ENCODE results near the gene TEX101.
A peak's percentile ranks its signal among the peaks of the same experiment; 100 is the strongest.

TEX101 gene

DNA sequence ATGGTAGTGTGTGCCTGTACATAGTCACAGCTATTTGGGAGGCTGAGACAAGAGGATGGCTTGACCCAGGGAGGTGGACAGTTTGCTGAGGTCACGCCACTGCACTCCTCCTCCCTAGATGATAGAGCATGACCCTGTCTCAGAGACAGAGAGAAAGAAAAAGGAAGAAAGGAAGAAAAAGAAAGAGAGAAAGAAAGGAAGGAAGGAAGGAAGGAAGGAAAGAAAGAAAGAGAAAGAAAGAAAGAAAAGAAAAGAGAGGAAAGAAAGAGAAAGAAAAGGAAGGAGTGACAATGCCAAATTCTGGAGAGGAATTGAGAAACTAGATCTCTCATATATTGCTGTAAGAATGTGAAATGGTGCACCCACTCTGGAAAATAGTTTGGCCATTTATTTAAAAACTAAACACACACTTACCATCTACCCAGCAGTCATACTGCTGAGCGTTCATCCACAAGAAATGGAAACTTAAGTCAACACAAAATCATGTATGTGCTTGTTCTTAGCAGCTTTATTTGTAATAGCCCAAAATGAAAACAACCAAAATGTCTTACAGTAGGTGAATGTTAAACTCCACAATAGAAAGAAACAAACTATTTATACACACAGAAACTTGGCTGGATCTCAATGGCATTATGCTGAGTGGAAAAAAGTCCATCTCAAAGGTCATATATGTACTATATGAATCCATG is 7.5 kb downstream of the TEX101 start (continued):
- TF ChIP-seq KLF7 (tag by site-specific recombination; IDR thresholded peaks at IDR 0.05; ENCODE audit: borderline replicate concordance) (no peak), REPIN1 (tag by site-specific recombination; IDR thresholded peaks at IDR 0.05; ENCODE audit: low read depth) (no peak), ZNF664 (tag by site-specific recombination; IDR thresholded peaks at IDR 0.05) (peak; percentile 52; the same call in 1 of the 2 replicates), ZNF248 (tag by site-specific recombination; IDR thresholded peaks at IDR 0.05) (peak; percentile 55; the same call in 1 of the 2 replicates)
- TF ChIP-seq, protein P1, sequence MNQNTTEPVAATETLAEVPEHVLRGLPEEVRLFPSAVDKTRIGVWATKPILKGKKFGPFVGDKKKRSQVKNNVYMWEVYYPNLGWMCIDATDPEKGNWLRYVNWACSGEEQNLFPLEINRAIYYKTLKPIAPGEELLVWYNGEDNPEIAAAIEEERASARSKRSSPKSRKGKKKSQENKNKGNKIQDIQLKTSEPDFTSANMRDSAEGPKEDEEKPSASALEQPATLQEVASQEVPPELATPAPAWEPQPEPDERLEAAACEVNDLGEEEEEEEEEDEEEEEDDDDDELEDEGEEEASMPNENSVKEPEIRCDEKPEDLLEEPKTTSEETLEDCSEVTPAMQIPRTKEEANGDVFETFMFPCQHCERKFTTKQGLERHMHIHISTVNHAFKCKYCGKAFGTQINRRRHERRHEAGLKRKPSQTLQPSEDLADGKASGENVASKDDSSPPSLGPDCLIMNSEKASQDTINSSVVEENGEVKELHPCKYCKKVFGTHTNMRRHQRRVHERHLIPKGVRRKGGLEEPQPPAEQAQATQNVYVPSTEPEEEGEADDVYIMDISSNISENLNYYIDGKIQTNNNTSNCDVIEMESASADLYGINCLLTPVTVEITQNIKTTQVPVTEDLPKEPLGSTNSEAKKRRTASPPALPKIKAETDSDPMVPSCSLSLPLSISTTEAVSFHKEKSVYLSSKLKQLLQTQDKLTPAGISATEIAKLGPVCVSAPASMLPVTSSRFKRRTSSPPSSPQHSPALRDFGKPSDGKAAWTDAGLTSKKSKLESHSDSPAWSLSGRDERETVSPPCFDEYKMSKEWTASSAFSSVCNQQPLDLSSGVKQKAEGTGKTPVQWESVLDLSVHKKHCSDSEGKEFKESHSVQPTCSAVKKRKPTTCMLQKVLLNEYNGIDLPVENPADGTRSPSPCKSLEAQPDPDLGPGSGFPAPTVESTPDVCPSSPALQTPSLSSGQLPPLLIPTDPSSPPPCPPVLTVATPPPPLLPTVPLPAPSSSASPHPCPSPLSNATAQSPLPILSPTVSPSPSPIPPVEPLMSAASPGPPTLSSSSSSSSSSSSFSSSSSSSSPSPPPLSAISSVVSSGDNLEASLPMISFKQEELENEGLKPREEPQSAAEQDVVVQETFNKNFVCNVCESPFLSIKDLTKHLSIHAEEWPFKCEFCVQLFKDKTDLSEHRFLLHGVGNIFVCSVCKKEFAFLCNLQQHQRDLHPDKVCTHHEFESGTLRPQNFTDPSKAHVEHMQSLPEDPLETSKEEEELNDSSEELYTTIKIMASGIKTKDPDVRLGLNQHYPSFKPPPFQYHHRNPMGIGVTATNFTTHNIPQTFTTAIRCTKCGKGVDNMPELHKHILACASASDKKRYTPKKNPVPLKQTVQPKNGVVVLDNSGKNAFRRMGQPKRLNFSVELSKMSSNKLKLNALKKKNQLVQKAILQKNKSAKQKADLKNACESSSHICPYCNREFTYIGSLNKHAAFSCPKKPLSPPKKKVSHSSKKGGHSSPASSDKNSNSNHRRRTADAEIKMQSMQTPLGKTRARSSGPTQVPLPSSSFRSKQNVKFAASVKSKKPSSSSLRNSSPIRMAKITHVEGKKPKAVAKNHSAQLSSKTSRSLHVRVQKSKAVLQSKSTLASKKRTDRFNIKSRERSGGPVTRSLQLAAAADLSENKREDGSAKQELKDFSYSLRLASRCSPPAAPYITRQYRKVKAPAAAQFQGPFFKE (tag by site-specific recombination; IDR thresholded peaks at IDR 0.05; ENCODE audit: borderline replicate concordance) = no peak

DNA sequence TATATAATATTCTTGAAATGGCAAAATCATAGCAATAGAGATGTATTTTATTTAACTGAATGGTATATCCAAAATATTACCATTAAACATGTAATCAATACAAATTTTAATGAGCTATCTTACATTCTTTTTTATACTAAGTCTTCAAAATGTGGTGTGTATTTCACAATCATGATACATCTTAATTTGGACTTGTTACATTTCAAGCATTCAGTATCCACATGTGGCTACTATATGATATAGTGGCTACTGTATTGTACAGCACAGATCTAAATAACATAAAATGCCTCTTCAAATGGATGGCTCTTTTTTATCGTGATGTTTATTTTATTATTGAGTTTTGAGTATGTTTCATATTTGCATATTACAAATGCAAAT is 8.0 kb downstream of the TEX101 start:
- TF ChIP-seq ZBTB20 (tag by site-specific recombination; IDR thresholded peaks at IDR 0.05) (no peak), SCRT2 (tag by site-specific recombination; IDR thresholded peaks at IDR 0.05) (0 out of 2 replicates have a peak, but pooled peaks have one; percentile 30), ZNF664 (tag by site-specific recombination; IDR thresholded peaks at IDR 0.05) (0 out of 2 replicates have a peak, but pooled peaks have one; percentile 1)
- CTCF ChIA-PET = interaction anchor here (0.7 to 12.7 kb wide), 7 partner anchors 12 to 171 kb away, joined by 3 to 217 read pairs (median 4); no protein-coding TSS in a partner anchor
- peaks cover 12% of the 10 kb centered on the region for H3K4me1 ChIP-seq (ENCODE audit: control insufficient read depth, insufficient read depth, low read length)
- H3K27ac ChIP-seq (ENCODE audit: extremely low read depth, low read depth, low read length) = no peak overlapping the region
- H3K36me3 ChIP-seq (ENCODE audit: control insufficient read depth in 2 of 2, insufficient read depth in 1 of 2, low read length in 2 of 2) = 0 out of 3 replicates have a peak, but pooled peaks cover 0 to 3% of the 10 kb centered on the region in 2 experiments
- H3K9me3 ChIP-seq (ENCODE audit: control insufficient read depth, insufficient read depth, low read depth, low read length) = no peaks in the 10 kb centered on the region; the same call in 1 of the 2 replicates
- POLR2A ChIA-PET = no interaction called here
- H3K4me3 ChIP-seq (ENCODE audit: low read depth, low read length) = no peak overlapping the region

DNA sequence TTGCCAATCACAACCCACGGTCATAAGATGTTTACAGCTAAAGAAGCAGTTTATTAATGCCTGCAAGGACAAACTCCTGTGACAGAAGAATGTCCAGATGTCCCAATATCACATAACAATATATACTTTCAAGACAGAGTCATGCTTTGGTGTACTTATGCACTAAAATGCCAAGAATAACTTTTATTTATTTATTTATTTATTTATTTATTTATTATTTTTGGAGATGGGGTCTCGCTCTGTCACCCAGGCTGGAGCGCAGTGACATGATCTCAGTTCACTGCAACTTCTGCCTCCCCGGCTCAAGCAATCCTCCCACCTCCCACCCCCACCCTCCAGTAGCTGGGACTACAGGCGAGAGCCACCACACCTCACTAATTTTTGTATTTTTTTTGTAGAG is 9.1 kb downstream of the TEX101 start:
- Histone ChIP-seq H3K4me3 (ENCODE audit: low read depth, low read length) (no peak overlapping the region), H3K9me3 (ENCODE audit: control insufficient read depth, insufficient read depth, low read depth, low read length) (no peaks in the 10 kb centered on the region; the same call in 1 of the 2 replicates), H3K36me3 (ENCODE audit: control insufficient read depth in 2 of 2, insufficient read depth in 1 of 2, low read length in 2 of 2) (0 out of 3 replicates have a peak, but pooled peaks cover 0 to 3% of the 10 kb centered on the region in 2 experiments), H3K4me1 (ENCODE audit: control insufficient read depth, insufficient read depth, low read length) (peaks cover 12% of the 10 kb centered on the region), H3K27ac (ENCODE audit: extremely low read depth, low read depth, low read length) (no peak overlapping the region)
- POLR2A ChIA-PET = no interaction called here
- CTCF ChIA-PET = interaction anchor here (0.6 to 12.7 kb wide), 8 partner anchors 11 to 364 kb away, joined by 3 to 217 read pairs (median 4); no protein-coding TSS in a partner anchor
- TF ChIP-seq ZNF571 (tag by site-specific recombination; IDR thresholded peaks at IDR 0.05) (no peak), ZNF785 (tag by site-specific recombination; IDR thresholded peaks at IDR 0.05) (no peak), ZNF416 (tag by site-specific recombination; IDR thresholded peaks at IDR 0.05) (no peak), ZNF433 (tag by site-specific recombination; IDR thresholded peaks at IDR 0.05; ENCODE audit: low read depth) (0 out of 2 replicates have a peak, but pooled peaks have one; percentile 18), SP2 (tag by site-specific recombination; IDR thresholded peaks at IDR 0.05) (no peak), ZBTB21 (tag by site-specific recombination; IDR thresholded peaks at IDR 0.05) (peak; percentile 60), ZNF777 (tag by site-specific recombination; IDR thresholded peaks at IDR 0.05; ENCODE audit: borderline replicate concordance) (no peak), KLF1 (tag by site-specific recombination; IDR thresholded peaks at IDR 0.05) (no peak), ZNF19 (tag by site-specific recombination; IDR thresholded peaks at IDR 0.05; ENCODE audit: low read depth) (no peak), ZNF223 (tag by site-specific recombination; IDR thresholded peaks at IDR 0.05) (no peak)
- TF ChIP-seq, protein P2, sequence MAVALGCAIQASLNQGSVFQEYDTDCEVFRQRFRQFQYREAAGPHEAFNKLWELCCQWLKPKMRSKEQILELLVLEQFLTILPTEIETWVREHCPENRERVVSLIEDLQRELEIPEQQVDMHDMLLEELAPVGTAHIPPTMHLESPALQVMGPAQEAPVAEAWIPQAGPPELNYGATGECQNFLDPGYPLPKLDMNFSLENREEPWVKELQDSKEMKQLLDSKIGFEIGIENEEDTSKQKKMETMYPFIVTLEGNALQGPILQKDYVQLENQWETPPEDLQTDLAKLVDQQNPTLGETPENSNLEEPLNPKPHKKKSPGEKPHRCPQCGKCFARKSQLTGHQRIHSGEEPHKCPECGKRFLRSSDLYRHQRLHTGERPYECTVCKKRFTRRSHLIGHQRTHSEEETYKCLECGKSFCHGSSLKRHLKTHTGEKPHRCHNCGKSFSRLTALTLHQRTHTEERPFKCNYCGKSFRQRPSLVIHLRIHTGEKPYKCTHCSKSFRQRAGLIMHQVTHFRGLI (tag by site-specific recombination; IDR thresholded peaks at IDR 0.05) = no peak
- TF ChIP-seq, protein P3, sequence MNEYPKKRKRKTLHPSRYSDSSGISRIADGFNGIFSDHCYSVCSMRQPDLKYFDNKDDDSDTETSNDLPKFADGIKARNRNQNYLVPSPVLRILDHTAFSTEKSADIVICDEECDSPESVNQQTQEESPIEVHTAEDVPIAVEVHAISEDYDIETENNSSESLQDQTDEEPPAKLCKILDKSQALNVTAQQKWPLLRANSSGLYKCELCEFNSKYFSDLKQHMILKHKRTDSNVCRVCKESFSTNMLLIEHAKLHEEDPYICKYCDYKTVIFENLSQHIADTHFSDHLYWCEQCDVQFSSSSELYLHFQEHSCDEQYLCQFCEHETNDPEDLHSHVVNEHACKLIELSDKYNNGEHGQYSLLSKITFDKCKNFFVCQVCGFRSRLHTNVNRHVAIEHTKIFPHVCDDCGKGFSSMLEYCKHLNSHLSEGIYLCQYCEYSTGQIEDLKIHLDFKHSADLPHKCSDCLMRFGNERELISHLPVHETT (tag by site-specific recombination; IDR thresholded peaks at IDR 0.05) = no peak
- TF ChIP-seq, protein P4, sequence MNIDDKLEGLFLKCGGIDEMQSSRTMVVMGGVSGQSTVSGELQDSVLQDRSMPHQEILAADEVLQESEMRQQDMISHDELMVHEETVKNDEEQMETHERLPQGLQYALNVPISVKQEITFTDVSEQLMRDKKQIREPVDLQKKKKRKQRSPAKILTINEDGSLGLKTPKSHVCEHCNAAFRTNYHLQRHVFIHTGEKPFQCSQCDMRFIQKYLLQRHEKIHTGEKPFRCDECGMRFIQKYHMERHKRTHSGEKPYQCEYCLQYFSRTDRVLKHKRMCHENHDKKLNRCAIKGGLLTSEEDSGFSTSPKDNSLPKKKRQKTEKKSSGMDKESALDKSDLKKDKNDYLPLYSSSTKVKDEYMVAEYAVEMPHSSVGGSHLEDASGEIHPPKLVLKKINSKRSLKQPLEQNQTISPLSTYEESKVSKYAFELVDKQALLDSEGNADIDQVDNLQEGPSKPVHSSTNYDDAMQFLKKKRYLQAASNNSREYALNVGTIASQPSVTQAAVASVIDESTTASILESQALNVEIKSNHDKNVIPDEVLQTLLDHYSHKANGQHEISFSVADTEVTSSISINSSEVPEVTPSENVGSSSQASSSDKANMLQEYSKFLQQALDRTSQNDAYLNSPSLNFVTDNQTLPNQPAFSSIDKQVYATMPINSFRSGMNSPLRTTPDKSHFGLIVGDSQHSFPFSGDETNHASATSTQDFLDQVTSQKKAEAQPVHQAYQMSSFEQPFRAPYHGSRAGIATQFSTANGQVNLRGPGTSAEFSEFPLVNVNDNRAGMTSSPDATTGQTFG (tag by site-specific recombination; IDR thresholded peaks at IDR 0.05; ENCODE audit: borderline replicate concordance) = no peak

Data from HEK293 (cell line).